HG03280 (cell line): ENCODE results near the gene HRH2.

Experiments
- ATAC-seq: cut with Tn5 transposase; IDR thresholded peaks from one replicate; pipeline ENCODE4 v1.9.1; 2021; ENCODE audit warnings: mild to moderate bottlenecking, moderate library complexity; ENCODE audit not compliant: unreplicated experiment

HRH2 gene

GRCh38 chr5:175690586-175690985 is 32.7 kb downstream of the HRH2 start:
- ATAC-seq, result no peak

- no peak for ATAC-seq
Measured at GRCh38 chr5:175691761-175692160, 33.9 kb downstream of the HRH2 start.

GRCh38 chr5:175692235-175692995 is 34.5 kb downstream of the HRH2 start:
- no peak for ATAC-seq

- no peak for ATAC-seq
Measured at GRCh38 chr5:175692996-175693710, 35.3 kb downstream of the HRH2 start.

DNA sequence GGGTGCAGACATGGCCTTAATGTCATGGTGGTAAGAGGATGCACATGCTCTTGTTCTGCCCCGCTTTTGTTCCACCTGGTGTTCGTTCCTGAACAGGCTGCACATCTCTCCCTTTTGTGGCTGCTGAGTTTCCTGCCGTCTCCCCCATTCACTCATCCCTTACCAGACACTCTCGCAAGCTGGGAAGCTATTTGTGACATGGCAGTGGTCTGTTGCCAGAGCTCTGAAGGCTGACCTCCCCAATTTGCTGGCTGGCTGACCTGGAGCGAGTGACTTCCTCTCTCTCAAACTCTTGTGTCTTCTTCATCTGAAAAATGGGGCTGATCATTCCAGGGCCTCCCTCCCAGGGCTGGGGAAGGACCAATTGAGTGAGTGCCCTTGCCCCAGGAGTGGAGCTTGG is 35.9 kb downstream of the HRH2 start:
- ATAC-seq, result no peak

GRCh38 chr5:175694371-175695160 is 36.7 kb downstream of the HRH2 start:
- ATAC-seq, result no peak

GRCh38 chr5:175695161-175696126 is 37.6 kb downstream of the HRH2 start:
- ATAC-seq, result no peak

GRCh38 chr5:175696139-175696854 is 38.4 kb downstream of the HRH2 start:
- ATAC-seq, result no peak

DNA sequence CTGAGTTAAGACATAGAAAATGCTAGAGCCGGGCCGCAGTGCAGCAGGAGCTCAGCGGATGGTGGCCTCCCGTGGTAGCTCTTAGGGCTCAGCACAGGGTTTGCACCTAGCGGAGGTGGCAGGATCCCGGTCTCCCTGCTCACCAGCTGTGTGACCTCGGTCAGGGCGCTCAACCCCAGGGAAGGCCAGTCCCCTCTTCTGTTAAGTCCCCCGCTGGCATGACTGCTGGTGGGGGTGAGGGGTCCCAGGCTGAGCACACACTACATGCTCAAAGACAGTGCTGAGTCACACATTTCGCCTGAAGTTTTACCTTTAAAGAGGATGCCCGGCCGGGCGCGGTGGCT is 39.0 kb downstream of the HRH2 start:
- ATAC-seq, result no peak

- no peak for ATAC-seq
Measured at GRCh38 chr5:175697846-175698245, 40.0 kb downstream of the HRH2 start.

DNA sequence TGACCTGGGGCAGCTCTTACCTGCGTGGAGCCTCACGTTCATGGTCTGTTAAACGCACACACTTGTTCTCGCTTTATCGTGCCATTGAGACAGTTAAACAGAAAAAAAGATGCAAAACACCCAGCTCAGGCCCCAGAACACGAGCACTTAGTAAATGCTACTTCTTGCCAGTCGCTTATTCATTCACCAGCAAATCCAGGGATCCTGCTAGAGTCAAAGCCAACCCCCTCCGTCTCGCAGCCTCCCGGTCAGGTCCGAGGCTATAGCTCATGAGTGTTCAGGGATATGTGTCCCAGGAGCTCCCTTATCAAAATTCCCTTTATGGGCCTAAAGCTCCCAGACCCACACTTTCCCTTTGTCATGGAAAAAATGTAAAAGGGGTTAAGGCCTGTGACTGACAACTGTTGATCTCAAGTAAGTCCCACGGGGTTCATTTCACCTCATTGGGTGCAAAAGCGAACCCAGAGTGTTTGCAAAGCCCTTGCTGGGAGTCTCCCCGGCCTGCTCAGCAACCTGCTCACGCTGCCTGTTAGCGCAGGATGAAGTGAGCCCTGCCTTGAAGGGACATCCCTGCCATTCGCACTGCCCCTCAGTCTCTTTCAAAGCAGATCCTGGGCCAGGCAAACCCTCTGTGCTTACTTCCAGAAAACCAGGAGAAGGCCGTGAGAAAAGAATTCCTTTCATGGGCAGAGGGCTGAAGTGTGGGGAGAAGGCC is 40.7 kb downstream of the HRH2 start:
- ATAC-seq, result no peak

DNA sequence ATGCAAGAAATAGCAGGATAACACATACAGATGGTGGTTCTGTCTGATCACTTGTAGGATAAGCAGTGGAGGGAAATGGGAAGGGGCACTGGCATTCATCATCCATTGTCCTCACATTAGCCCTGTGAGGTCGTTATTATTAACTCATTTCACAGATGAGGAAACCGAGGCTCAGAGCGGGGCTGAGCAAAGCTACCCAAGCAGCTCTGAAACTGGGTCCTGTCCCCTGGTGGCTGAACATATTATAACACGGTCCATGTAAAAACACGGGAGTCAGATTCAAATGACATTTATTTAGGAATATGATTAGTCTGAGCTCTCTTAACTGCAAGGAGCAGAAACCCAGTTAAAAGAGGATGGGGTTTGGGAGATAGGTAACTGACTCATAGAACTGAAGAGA is 43.1 kb downstream of the HRH2 start:
- ATAC-seq, result no peak

GRCh38 chr5:175701797-175702196 is 43.9 kb downstream of the HRH2 start:
- ATAC-seq, result no peak

DNA sequence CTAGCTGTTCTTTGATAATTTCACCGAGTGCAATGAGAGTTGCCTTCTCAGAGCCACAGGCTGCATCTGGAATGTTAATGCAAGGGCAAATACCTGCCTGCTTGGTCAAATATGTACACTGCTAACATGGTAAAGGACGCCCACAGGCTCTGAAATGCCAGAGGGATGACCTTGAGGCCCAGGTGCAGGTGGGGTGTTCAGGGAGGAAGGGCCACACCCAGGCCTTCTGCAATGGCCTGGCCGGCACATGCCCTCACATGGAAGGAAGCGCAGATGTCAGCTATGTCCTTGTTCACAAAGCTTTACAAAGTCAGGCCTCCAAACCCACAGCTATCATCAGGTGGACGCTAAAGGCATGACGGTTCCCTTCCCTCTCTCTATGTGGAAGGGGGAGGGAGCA is 48.6 kb downstream of the HRH2 start:
- no peak for ATAC-seq

- ATAC-seq, result no peak
Measured at GRCh38 chr5:175707751-175708375, 50.0 kb downstream of the HRH2 start.

GRCh38 chr5:175709276-175709781 is 51.5 kb downstream of the HRH2 start:
- ATAC-seq, result no peak

DNA sequence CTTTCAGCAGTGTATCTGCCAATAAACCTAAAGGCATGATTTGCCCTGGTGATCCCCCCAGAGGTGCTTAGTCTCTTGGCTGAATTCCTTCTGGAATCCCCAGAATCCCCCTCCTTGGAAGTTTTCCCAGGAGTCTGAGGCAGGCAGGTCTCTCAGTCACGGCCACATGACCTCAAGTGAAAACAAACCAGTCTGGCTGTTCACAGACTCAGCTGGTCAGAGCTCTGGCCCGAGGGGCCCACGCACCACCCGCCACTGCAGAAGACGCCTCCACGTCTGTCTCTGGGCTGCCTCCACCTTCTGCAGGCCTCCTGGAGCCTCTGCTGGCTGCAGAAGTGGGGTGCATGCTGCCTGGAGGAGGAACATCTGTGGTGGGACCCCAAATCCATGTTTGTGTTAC is 52.5 kb downstream of the HRH2 start:
- ATAC-seq, result no peak

GRCh38 chr5:175711031-175711430 is 53.2 kb downstream of the HRH2 start:
- no peak for ATAC-seq
